Nephron (organoid): ENCODE measurements around the gene CASTOR1.

Source experiments
- H3K27ac Mint-ChIP-seq, 3 experiments: 2 replicates each; pipeline ENCODE4 v1.8.0; 2020; ENCODE audit warnings: mixed read lengths in 3 of 3, mild to moderate bottlenecking in 2 of 3, moderate library complexity in 1 of 3
- H3K27me3 Mint-ChIP-seq: 2 replicates; pipeline ENCODE4 v1.8.0; 2021; ENCODE audit warnings: low read depth, mild to moderate bottlenecking, moderate library complexity, mixed read lengths
- H3K36me3 Mint-ChIP-seq: 2 replicates; pipeline ENCODE4 v1.8.0; 2020; ENCODE audit warnings: low read depth, mixed read lengths
- H3K4me1 Mint-ChIP-seq: 2 replicates; pipeline ENCODE4 v1.8.0; 2020; ENCODE audit warnings: mixed read lengths
- H3K4me3 Mint-ChIP-seq, 3 experiments: 2 replicates each; pipeline ENCODE4 v1.8.0; 2020; ENCODE audit warnings: mild to moderate bottlenecking in 3 of 3, mixed read lengths in 3 of 3, moderate library complexity in 2 of 3
- H3K9me3 Mint-ChIP-seq: 2 replicates; pipeline ENCODE4 v1.8.0; 2020; ENCODE audit warnings: mixed read lengths
- TF ChIP-seq, protein P1 (sequence below), 3 experiments: fragments of 200-600 bp; sonication (generic); IDR thresholded peaks; one replicate each; pipeline ENCODE4 v1.5.0; 2021; ENCODE audit warnings: antibody characterized with exemption in 3 of 3; ENCODE audit not compliant: unreplicated experiment in 3 of 3

CASTOR1 gene

DNA sequence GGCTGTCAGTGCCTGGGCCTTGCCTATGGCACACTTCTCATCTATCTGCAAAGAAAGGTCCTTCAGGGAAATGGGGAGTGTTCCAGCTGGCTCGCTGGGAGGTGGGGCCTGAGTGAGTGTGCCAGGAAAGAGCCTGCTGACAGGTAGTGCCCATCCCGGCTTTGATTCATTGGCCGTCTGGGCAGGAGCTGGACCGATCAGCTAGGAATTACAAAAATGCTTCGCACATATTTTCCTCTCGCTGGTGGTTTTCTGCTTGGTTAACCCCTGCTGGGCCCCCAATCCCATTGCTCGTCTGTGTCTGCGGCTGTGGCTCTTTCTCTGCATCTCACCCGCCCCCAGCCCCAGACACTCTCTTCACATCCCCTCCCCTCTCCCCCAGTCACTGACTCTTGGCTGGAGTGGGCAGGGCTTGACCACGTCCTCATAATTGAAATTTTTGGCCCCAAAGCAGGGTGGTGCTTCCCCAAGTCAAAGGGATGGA is 53.6 kb downstream of the CASTOR1 start:
- Mint-ChIP-seq H3K4me1 (peaks cover 75% of the 10 kb centered on the region), H3K9me3 (no peaks in the 10 kb centered on the region), H3K27me3 (peaks cover 15% of the 10 kb centered on the region), H3K4me3 (peak overlapping the region in 1 of 3 experiments; percentile 49), H3K36me3 (no peaks in the 10 kb centered on the region), H3K27ac (peak overlapping the region; percentile 58 to 92 (median 86))
- TF ChIP-seq, protein P1, sequence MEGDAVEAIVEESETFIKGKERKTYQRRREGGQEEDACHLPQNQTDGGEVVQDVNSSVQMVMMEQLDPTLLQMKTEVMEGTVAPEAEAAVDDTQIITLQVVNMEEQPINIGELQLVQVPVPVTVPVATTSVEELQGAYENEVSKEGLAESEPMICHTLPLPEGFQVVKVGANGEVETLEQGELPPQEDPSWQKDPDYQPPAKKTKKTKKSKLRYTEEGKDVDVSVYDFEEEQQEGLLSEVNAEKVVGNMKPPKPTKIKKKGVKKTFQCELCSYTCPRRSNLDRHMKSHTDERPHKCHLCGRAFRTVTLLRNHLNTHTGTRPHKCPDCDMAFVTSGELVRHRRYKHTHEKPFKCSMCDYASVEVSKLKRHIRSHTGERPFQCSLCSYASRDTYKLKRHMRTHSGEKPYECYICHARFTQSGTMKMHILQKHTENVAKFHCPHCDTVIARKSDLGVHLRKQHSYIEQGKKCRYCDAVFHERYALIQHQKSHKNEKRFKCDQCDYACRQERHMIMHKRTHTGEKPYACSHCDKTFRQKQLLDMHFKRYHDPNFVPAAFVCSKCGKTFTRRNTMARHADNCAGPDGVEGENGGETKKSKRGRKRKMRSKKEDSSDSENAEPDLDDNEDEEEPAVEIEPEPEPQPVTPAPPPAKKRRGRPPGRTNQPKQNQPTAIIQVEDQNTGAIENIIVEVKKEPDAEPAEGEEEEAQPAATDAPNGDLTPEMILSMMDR (IDR thresholded peaks at IDR 0.05; ENCODE audit: unreplicated experiment in 3 of 3), result no peak
